Psoas muscle (tissue), 8 donors: ENCODE results near the gene C1orf198. TPM values are rescaled to one million over a fixed set of nuclear protein-coding genes. Genes with fewer than 3 reads are reported as not detected.

Source experiments
- ATAC-seq, 4 donors: fragments of 200-7000 bp; cut with Tn5 transposase; one replicate each; pipeline ENCODE4 v1.9.1; 2020; ENCODE audit warnings: moderate library complexity in 3 of 4, mild to moderate bottlenecking in 2 of 4
- DNase-seq, 2 donors: peaks; one replicate each; pipeline ENCODE4 v3.0.0-alpha.2; 2020
- H3K27ac ChIP-seq: fragments of 200-600 bp; one replicate; pipeline ENCODE4 v1.8.0; 2022
- H3K27me3 ChIP-seq, 3 donors: fragments of 200-600 bp in 1 of 3; one replicate each; pipeline versions ENCODE4 v1.6.1 to v1.8.0; 2013 to 2022; ENCODE audit warnings: low read length in 2 of 3, mild to moderate bottlenecking in 2 of 3, moderate library complexity in 1 of 3; ENCODE audit not compliant: insufficient read depth in 3 of 3
- H3K36me3 ChIP-seq, 2 donors: fragments of 200-600 bp in 1 of 2; one replicate each; pipeline versions ENCODE4 v1.6.1 to v1.8.0; 2013 to 2022; ENCODE audit warnings: low read depth in 1 of 2, mild to moderate bottlenecking in 1 of 2, moderate library complexity in 1 of 2; ENCODE audit not compliant: insufficient read depth in 1 of 2
- H3K4me1 ChIP-seq: fragments of 200-600 bp; one replicate; pipeline ENCODE4 v1.8.0; 2022
- H3K4me3 ChIP-seq: fragments of 200-600 bp; one replicate; pipeline ENCODE4 v1.8.0; 2022; ENCODE audit warnings: mild to moderate bottlenecking
- H3K9me3 ChIP-seq: fragments of 200-600 bp; one replicate; pipeline ENCODE4 v1.8.0; 2022
- CTCF ChIP-seq: fragments of 200-600 bp; IDR thresholded peaks from one replicate; pipeline ENCODE4 v1.8.0; 2022; ENCODE audit warnings: antibody characterized with exemption
- WGBS, 3 donors: extraction: QIAGEN DNeasy Blood & Tissue Kit; methylation state at CpG; one replicate each; pipeline versions ENCODE4 v1.1.6 to v1.1.7; 2013; 5-methylcytosine and 5-hydroxymethylcytosine counted together
- intact Hi-C, 2 donors: fragments of 100-400 bp; cut with DNase I; formaldehyde crosslinking; loops; one replicate each; pipeline versions ENCODE4 v1.11.0 to v1.14.2; 2022
- polyA plus RNA-seq, 3 donors: library from polyadenylated mRNA; stranded (reverse); fragments of 200-250 nt; gene quantifications; one replicate each; pipeline ENCODE4 v1.2.3, GENCODE V29; 2013
- total RNA-seq, 4 donors: library from RNA; stranded (reverse); fragmentation: NEBNext Ultra II Directional in 2 of 4; extraction: Animal tissue kit (Norgen Biotek cat#: 25700) in 2 of 4; gene quantifications; one replicate each; pipeline versions ENCODE4 v1.2.1 to v1.2.4, GENCODE V29; 2021 to 2023
- donor health status: healthy with polysubstance abuse.
- donor health status: DM: no; HTN: no; CAD: no; lungs with moderate emphysema.
- donor health status: Bipolar disorder and iron deficiency.
- donor health status: healthy.
- donor health status: DM: yes; HTN: yes; CAD: no.
- donor health status: DM: no; HTN: no; CAD: no.
- donor health status: DM: no; HTN: no; CAD: no.
- donor health status: DM: yes; HTN: yes; CAD: no.

C1orf198 gene
- total and polyA plus RNA-seq, 7 donors, result 32.0 to 122 (median 81.8) TPM

GRCh38 chr1:230842801-230843200 is 25.5 kb downstream of the C1orf198 start:
- H3K4me3 ChIP-seq, result no peak overlapping the region
- ATAC-seq (peak in 1 of 4 donors; percentile 9), DNase-seq (no peak)
- 92 to 98% (median 96%) methylated on average over 8 of the region's 8 CpGs for WGBS, 3 donors
- H3K36me3 ChIP-seq, result peaks cover 0 to 56% of the 10 kb centered on the region in 2 donors
- TF ChIP-seq CTCF, result no peak
- no peaks in the 10 kb centered on the region for H3K9me3 ChIP-seq
- no peaks in the 10 kb centered on the region for H3K27me3 ChIP-seq
- no peak overlapping the region for H3K27ac ChIP-seq
- intact Hi-C loops, result no loop called here
- peaks cover 8% of the 10 kb centered on the region for H3K4me1 ChIP-seq

GRCh38 chr1:230839173-230839572 is 29.1 kb downstream of the C1orf198 start:
- ATAC-seq (peak in 2 of 4 donors; percentile 55 to 62), DNase-seq (no peak)
- peaks cover 0 to 56% of the 10 kb centered on the region in 2 donors for H3K36me3 ChIP-seq
- H3K9me3 ChIP-seq, result no peaks in the 10 kb centered on the region
- no peaks in the 10 kb centered on the region for H3K4me1 ChIP-seq
- no peak for TF ChIP-seq CTCF
- intact Hi-C loops, result no loop called here
- H3K27ac ChIP-seq, result no peak overlapping the region
- H3K4me3 ChIP-seq, result no peak overlapping the region
- no peaks in the 10 kb centered on the region for H3K27me3 ChIP-seq
- 28 to 53% (median 41%) methylated on average over 10 of the region's 10 CpGs for WGBS, 3 donors

GRCh38 chr1:230836793-230837192 is 31.5 kb downstream of the C1orf198 start:
- intact Hi-C loops, result no loop called here
- Histone ChIP-seq H3K9me3 (no peaks in the 10 kb centered on the region), H3K4me1 (no peaks in the 10 kb centered on the region), H3K36me3 (peaks cover 0 to 33% of the 10 kb centered on the region in 2 donors), H3K27me3 (no peaks in the 10 kb centered on the region), H3K27ac (no peak overlapping the region), H3K4me3 (no peak overlapping the region)
- no peak for ATAC-seq
- TF ChIP-seq CTCF, result no peak
- no peak for DNase-seq
- WGBS, 3 donors, result 86 to 91% (median 90%) methylated on average over 5 of the region's 5 CpGs

- no peaks in the 10 kb centered on the region for H3K4me1 ChIP-seq
- H3K27me3 ChIP-seq, result no peaks in the 10 kb centered on the region
- DNase-seq, result no peak
- no peaks in the 10 kb centered on the region for H3K9me3 ChIP-seq
- H3K4me3 ChIP-seq, result no peak overlapping the region
- 93 to 95% (median 93%) methylated on average over 5 of the region's 5 CpGs for WGBS, 3 donors
- intact Hi-C loops, result no loop called here
- peaks cover 0 to 29% of the 10 kb centered on the region in 2 donors for H3K36me3 ChIP-seq
- no peak overlapping the region for H3K27ac ChIP-seq
- no peak for ATAC-seq
- no peak for TF ChIP-seq CTCF
Measured at GRCh38 chr1:230836347-230836746, 32.0 kb downstream of the C1orf198 start.

GRCh38 chr1:230834292-230834691 is 34.0 kb downstream of the C1orf198 start:
- Histone ChIP-seq H3K27ac (no peak overlapping the region), H3K9me3 (no peaks in the 10 kb centered on the region), H3K4me1 (no peaks in the 10 kb centered on the region), H3K4me3 (no peak overlapping the region), H3K36me3 (peaks cover 0 to 13% of the 10 kb centered on the region in 2 donors), H3K27me3 (no peaks in the 10 kb centered on the region)
- ATAC-seq (peak in 2 of 4 donors; percentile 19 to 23), DNase-seq (no peak)
- 22 to 30% (median 24%) methylated on average over 3 of the region's 3 CpGs for WGBS, 3 donors
- no peak for TF ChIP-seq CTCF
- intact Hi-C loops, result no loop called here
